ENCODE measurements around the gene ALAS1. TPM values are rescaled to one million over a fixed set of nuclear protein-coding genes. Genes with fewer than 3 reads are reported as not detected.

The ALAS1 gene
- total and polyA plus RNA-seq, 2 donors (not counting 3 experiments of a cell fraction or from before 2014, with no cell fraction given) = 45.1 to 72.1 TPM

- Histone ChIP-seq H3K36me3 (ENCODE audit: control insufficient read depth in 2 of 2, extremely low read depth in 1 of 2, insufficient read depth in 2 of 2, low read length in 2 of 2) (peaks cover 0 to 13% of the 10 kb centered on the region in 2 experiments), H4K20me1 (replicated peaks; ENCODE audit: control insufficient read depth, extremely low read depth, insufficient read depth, low read length) (no peaks in the 10 kb centered on the region), H3K4me1 (ENCODE audit: control insufficient read depth, extremely low read depth, insufficient read depth, low read length) (peaks cover 24% of the 10 kb centered on the region), H2AFZ (ENCODE audit: low read depth, low read length) (peak within 1 kb of the TSS; percentile 76), H3K9me3 (replicated peaks; ENCODE audit: control insufficient read depth, insufficient read depth, low read length) (no peaks in the 10 kb centered on the region), H3K4me2 (ENCODE audit: insufficient read depth, low read length) (peak within 1 kb of the TSS; percentile 32), H3K27me3 (ENCODE audit: control insufficient read depth in 2 of 2, insufficient read depth in 2 of 2, low read length in 2 of 2) (no peaks in the 10 kb centered on the region), H3K4me3 (replicated peaks in 1 of 3; ENCODE audit: insufficient read depth in 1 of 3, low read depth in 1 of 3, low read length in 3 of 3) (peak within 1 kb of the TSS in 2 of 3 experiments; percentile 23 to 35), H3K9ac (replicated peaks; ENCODE audit: extremely low read depth, insufficient read depth, low read length) (peak within 1 kb of the TSS; percentile 40), H3K9me1 (replicated peaks; ENCODE audit: control insufficient read depth, extremely low read depth, insufficient read depth, low read length) (no peaks in the 10 kb centered on the region), H3K79me2 (ENCODE audit: control insufficient read depth, insufficient read depth, low read length) (no peaks in the 10 kb centered on the region), H3K27ac (ENCODE audit: insufficient read depth, low read depth, low read length) (peak within 1 kb of the TSS; percentile 62)
- dilution Hi-C loops (cut with MboI; ENCODE audit: extremely low pct_ligation_motif_present, low sequenced_read_pairs) = no loop called here
- TF ChIP-seq CTCF (IDR thresholded peaks at IDR 0.05; ENCODE audit: extremely low read depth in 1 of 2, insufficient read depth in 1 of 2, low read depth in 1 of 2, low read length in 2 of 2) (no peak), POLR2AphosphoS5 (IDR thresholded peaks at IDR 0.05; ENCODE audit: insufficient read depth, low read depth, low read length) (peak; percentile 87), MYC (IDR thresholded peaks at IDR 0.05; ENCODE audit: low read depth, low read length) (no peak), GATA2 (IDR thresholded peaks at IDR 0.05; ENCODE audit: insufficient read depth, insufficient read length, low read depth, low read length) (no peak), POLR2A (IDR thresholded peaks at IDR 0.05; ENCODE audit: low read depth, low read length) (no peak), MAX (IDR thresholded peaks at IDR 0.05; ENCODE audit: insufficient read depth, insufficient read length) (peak; percentile 10), FOS (IDR thresholded peaks at IDR 0.05; ENCODE audit: borderline replicate concordance, insufficient read depth, low read length) (no peak), JUN (IDR thresholded peaks at IDR 0.05; ENCODE audit: borderline replicate concordance, insufficient read depth, insufficient read length, low read depth) (no peak), EZH2 (IDR thresholded peaks at IDR 0.05; ENCODE audit: borderline replicate concordance, low read depth, low read length, severe bottlenecking) (no peak)
- peak; percentile 51 for DNase-seq (ENCODE audit: low read depth, low spot score)
- intact Hi-C loops (cut with micrococcal nuclease) = no loop called here
- ChIA-PET POLR2A (no interaction called here), CTCF (interaction anchor here (1.0 to 1.8 kb wide), 5 partner anchors 14 to 94 kb away, joined by 3 to 8 read pairs (median 3); no protein-coding TSS in a partner anchor)
- FAIRE-seq = peak; percentile 68
- no TSS peak for BruUV-seq (replicated peaks)
Observed at GRCh38 chr3:52245322-52246263, 47.6 kb downstream of the ALAS1 start, which contains the start of gene PPM1M. Gene PPM1M (plus strand): TSS chr3:52245759. CDS start chr3:52245825, 66 bp downstream.
